ENCODE results near the gene TOR1B.

The TOR1B gene

DNA sequence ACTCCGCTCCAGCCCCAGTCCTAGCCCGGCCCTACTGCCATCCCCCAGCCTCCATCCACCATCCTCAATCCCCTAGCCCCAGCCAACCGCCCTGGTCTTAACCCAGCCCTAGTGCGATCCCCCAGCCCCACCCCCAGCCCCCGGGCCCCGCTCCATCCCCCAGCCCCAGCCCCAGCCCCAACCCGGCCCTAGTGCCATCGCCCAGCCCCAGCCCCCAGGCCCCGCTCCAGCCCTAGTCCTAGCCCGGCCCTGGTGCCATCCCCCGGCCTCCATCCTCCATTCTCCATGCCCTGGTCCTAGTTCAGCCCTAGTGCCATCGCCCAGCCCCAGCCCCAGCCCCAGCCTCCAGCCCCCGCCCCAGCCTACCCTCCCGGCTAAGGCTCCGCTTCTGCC lies 20.6 kb downstream of the TOR1B start:
- DNase-seq (ENCODE audit: low spot score), result no peak
- in situ Hi-C loops (cut with MboI; ENCODE audit: low sequenced_read_pairs, unreplicated experiment), result no loop called here
- no peak for TF ChIP-seq CTCF (IDR thresholded peaks at IDR 0.05; ENCODE audit: borderline replicate concordance, control extremely low read depth, extremely low read depth, insufficient read depth, missing control alignments)

DNA sequence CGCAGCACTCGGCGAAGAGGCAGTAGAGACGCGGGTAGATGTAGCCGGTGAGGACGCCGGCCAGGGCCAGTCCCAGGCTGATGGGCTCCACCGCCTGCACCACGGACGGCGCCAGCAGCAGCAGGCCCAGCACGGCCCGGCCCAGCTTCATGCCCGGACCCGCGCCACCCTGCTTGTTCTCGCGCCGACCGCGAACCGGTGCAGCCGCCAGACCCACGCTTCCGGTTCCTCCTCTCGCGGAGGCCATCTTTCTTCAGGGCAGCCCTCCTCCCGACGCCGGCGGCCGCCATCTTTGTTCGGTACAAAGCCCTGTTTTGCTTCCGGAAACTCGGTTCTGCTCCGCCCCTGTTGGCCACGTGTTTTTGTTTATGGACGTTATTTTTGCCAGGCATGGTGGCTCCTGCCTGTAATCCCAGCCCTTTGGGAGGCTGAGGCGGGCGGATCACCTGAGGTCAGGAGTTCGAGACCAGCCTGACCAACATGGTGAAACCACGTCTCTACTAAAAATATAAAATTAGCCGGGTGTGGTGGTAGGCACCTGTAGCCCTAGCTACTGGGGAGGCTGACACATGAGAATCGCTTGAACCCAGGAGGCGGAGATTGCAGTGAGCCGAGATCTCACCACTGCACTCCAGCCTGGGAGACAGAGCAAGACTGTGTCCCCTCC lies 21.1 kb downstream of the TOR1B start, which contains the start of gene TOR1A:
TOR1A (minus strand) TSS at position 202 of the 667 bp plus-strand sequence; CDS start at position 151, 51 bp downstream.
- DNase-seq (ENCODE audit: low spot score), result peak; percentile 96
- TF ChIP-seq CTCF (IDR thresholded peaks at IDR 0.05; ENCODE audit: borderline replicate concordance, control extremely low read depth, extremely low read depth, insufficient read depth, missing control alignments), result no peak
- in situ Hi-C loops (cut with MboI; ENCODE audit: low sequenced_read_pairs, unreplicated experiment), result no loop called here

- no peak for TF ChIP-seq CTCF (IDR thresholded peaks at IDR 0.05; ENCODE audit: borderline replicate concordance, control extremely low read depth, extremely low read depth, insufficient read depth, missing control alignments)
- in situ Hi-C loops (cut with MboI; ENCODE audit: low sequenced_read_pairs, unreplicated experiment), result no loop called here
- DNase-seq (ENCODE audit: low spot score), result no peak
Observed at GRCh38 chr9:129826344-129826743, 23.4 kb downstream of the TOR1B start.

- in situ Hi-C loops (cut with MboI; ENCODE audit: low sequenced_read_pairs, unreplicated experiment), result no loop called here
- no peak for DNase-seq (ENCODE audit: low spot score)
- no peak for TF ChIP-seq CTCF (IDR thresholded peaks at IDR 0.05; ENCODE audit: borderline replicate concordance, control extremely low read depth, extremely low read depth, insufficient read depth, missing control alignments)
Observed at GRCh38 chr9:129826759-129827158, 23.8 kb downstream of the TOR1B start.

GRCh38 chr9:129828051-129828450 lies 25.1 kb downstream of the TOR1B start:
- DNase-seq (ENCODE audit: low spot score), result no peak
- in situ Hi-C loops (cut with MboI; ENCODE audit: low sequenced_read_pairs, unreplicated experiment), result no loop called here
- TF ChIP-seq CTCF (IDR thresholded peaks at IDR 0.05; ENCODE audit: borderline replicate concordance, control extremely low read depth, extremely low read depth, insufficient read depth, missing control alignments), result no peak

GRCh38 chr9:129828969-129829368 lies 26.0 kb downstream of the TOR1B start:
- TF ChIP-seq CTCF (IDR thresholded peaks at IDR 0.05; ENCODE audit: borderline replicate concordance, control extremely low read depth, extremely low read depth, insufficient read depth, missing control alignments), result no peak
- in situ Hi-C loops (cut with MboI; ENCODE audit: low sequenced_read_pairs, unreplicated experiment), result no loop called here
- DNase-seq (ENCODE audit: low spot score), result no peak

Data from GM13976 (cell line).